HG02759 (cell line): ENCODE measurements around the gene PRPSAP1.

Source experiments
- ATAC-seq: cut with Tn5 transposase; IDR thresholded peaks from one replicate; pipeline ENCODE4 v1.9.1; 2021; ENCODE audit warnings: mild to moderate bottlenecking, moderate library complexity; ENCODE audit not compliant: unreplicated experiment

Gene PRPSAP1

GRCh38 chr17:76353599-76354316 is at the start of gene PRPSAP1:
Gene PRPSAP1, minus strand, starts transcription at chr17:76353916. Its CDS starts 213 bp downstream, at chr17:76353703.
- ATAC-seq, result peak; percentile 88

- no peak for ATAC-seq
Measured at GRCh38 chr17:76402711-76403110, 49.0 kb upstream of the PRPSAP1 start.

- no peak for ATAC-seq
Measured at GRCh38 chr17:76399175-76400172, 45.8 kb upstream of the PRPSAP1 start.

GRCh38 chr17:76398523-76399174 is 44.9 kb upstream of the PRPSAP1 start:
- no peak for ATAC-seq

GRCh38 chr17:76397687-76398522 is 44.2 kb upstream of the PRPSAP1 start:
- no peak for ATAC-seq

GRCh38 chr17:76397184-76397583 is 43.5 kb upstream of the PRPSAP1 start:
- ATAC-seq, result no peak

- no peak for ATAC-seq
Measured at GRCh38 chr17:76395980-76396379, 42.3 kb upstream of the PRPSAP1 start.

- no peak for ATAC-seq
Measured at GRCh38 chr17:76394166-76394565, 40.5 kb upstream of the PRPSAP1 start.

- no peak for ATAC-seq
Measured at GRCh38 chr17:76391200-76391715, 37.5 kb upstream of the PRPSAP1 start.

- ATAC-seq, result no peak
Measured at GRCh38 chr17:76390003-76390421, 36.3 kb upstream of the PRPSAP1 start.

GRCh38 chr17:76388966-76389888 is 35.5 kb upstream of the PRPSAP1 start:
- ATAC-seq, result no peak

- no peak for ATAC-seq
Measured at GRCh38 chr17:76386966-76387765, 33.5 kb upstream of the PRPSAP1 start.

GRCh38 chr17:76385892-76386786 is 32.4 kb upstream of the PRPSAP1 start:
- ATAC-seq, result no peak

GRCh38 chr17:76384987-76385891 is 31.5 kb upstream of the PRPSAP1 start:
- ATAC-seq, result no peak

GRCh38 chr17:76384222-76384986 is 30.7 kb upstream of the PRPSAP1 start, which contains the start of gene SPHK1:
Gene SPHK1, plus strand, starts transcription at chr17:76384609. Its CDS starts 1,036 bp downstream, at chr17:76385645.
- ATAC-seq, result peak; percentile 69
